ENCODE results near the gene BCOR.

BCOR gene

DNA sequence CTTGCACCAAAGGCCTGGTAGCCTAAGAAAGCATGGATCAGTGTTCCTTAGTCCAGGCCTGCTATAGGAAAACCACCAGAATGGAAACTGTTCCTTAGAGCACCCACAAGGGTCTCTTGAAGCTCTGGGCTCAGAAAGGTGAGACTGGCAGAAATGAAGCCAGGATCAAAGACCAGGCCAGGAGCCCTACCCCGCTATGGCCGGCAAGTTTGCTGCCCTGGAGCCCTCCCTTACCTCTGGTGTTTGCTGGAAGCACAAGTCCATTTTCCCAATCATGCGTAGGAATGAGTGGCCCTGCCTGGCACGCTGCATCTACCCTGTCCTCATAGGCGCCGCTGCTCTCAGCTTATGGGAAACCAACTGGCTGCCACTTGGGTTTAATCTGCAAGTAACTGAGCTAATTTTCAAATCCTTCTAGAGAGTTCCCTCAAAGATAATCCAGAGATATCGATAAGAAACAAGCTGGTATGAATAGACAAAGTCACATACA is 37.4 kb downstream of the BCOR start:
- TF ChIP-seq, protein P1, sequence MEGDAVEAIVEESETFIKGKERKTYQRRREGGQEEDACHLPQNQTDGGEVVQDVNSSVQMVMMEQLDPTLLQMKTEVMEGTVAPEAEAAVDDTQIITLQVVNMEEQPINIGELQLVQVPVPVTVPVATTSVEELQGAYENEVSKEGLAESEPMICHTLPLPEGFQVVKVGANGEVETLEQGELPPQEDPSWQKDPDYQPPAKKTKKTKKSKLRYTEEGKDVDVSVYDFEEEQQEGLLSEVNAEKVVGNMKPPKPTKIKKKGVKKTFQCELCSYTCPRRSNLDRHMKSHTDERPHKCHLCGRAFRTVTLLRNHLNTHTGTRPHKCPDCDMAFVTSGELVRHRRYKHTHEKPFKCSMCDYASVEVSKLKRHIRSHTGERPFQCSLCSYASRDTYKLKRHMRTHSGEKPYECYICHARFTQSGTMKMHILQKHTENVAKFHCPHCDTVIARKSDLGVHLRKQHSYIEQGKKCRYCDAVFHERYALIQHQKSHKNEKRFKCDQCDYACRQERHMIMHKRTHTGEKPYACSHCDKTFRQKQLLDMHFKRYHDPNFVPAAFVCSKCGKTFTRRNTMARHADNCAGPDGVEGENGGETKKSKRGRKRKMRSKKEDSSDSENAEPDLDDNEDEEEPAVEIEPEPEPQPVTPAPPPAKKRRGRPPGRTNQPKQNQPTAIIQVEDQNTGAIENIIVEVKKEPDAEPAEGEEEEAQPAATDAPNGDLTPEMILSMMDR (IDR thresholded peaks at IDR 0.05; ENCODE audit: low read depth, low read length, missing control alignments): no peak
- no peak for DNase-seq (ENCODE audit: low read depth)
- in situ Hi-C loops (cut with HindIII; ENCODE audit: low sequenced_read_pairs): no loop called here
- H3K4me3 ChIP-seq (ENCODE audit: low read depth, low read length): no peak overlapping the region

DNA sequence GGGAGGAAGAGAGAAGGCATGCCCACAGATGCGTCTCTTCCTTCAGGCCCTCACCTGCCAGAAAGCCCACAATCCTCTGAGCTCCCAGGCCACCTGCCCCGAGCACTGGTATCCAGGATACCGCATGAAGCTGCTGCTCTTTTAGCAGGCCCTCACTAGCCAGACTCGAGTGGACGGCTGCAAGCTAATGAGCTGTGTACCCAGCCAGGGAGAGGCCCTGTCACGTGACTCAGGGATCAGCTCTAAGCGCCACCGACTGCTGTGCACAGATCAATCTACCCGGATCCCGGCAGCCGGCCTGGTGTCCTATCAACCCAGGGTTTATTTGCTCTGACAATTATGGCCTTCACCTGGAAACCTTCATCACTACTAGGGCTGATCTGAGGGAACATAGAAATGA is 39.0 kb downstream of the BCOR start:
- DNase-seq (ENCODE audit: low read depth): no peak
- in situ Hi-C loops (cut with HindIII; ENCODE audit: low sequenced_read_pairs): no loop called here
- no peak overlapping the region for H3K4me3 ChIP-seq (ENCODE audit: low read depth, low read length)
- TF ChIP-seq, protein P1 (IDR thresholded peaks at IDR 0.05; ENCODE audit: low read depth, low read length, missing control alignments): no peak

DNA sequence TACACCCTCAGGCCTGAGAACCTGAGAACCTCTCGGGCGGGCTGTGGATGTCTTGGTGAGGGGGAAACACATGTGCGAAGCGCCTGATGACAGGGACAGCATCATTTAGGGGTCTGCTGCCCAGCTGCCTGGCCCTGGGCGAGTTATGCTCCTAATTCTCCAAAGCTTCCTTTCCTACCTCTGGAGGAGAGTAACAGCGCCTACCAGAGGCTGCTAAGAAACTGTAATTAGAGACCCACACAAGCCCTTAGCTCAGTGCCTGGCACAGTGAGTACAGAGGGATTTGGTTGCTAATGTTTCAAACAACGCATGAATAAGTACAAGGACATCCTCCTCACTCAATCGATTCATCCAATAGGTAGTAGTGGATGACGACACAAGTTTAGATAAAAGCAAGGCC is 40.4 kb downstream of the BCOR start:
- TF ChIP-seq, protein P1 (IDR thresholded peaks at IDR 0.05; ENCODE audit: low read depth, low read length, missing control alignments): no peak
- in situ Hi-C loops (cut with HindIII; ENCODE audit: low sequenced_read_pairs): no loop called here
- H3K4me3 ChIP-seq (ENCODE audit: low read depth, low read length): no peak overlapping the region
- DNase-seq (ENCODE audit: low read depth): no peak

DNA sequence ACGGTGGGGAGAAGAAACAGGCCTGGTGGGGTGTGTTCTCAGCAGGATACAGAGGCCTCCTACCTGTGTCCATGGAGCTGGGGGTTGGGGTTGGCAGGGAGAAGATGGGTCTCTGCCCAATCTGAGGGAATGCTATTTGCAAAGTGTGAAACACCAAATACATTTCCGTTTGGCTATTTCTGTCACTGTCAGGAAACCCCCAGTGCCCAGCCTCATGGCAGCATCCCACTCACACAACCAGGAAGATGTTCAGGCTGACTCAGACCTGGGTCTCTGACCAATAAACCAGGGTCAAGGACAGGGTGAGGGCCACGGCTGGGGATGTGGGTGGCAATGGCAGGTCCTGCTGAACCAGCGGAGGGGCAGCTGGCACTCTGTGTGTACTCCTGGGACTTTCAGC is 41.3 kb downstream of the BCOR start:
- TF ChIP-seq, protein P1 (IDR thresholded peaks at IDR 0.05; ENCODE audit: low read depth, low read length, missing control alignments): no peak
- DNase-seq (ENCODE audit: low read depth): no peak
- no peak overlapping the region for H3K4me3 ChIP-seq (ENCODE audit: low read depth, low read length)
- in situ Hi-C loops (cut with HindIII; ENCODE audit: low sequenced_read_pairs): no loop called here

DNA sequence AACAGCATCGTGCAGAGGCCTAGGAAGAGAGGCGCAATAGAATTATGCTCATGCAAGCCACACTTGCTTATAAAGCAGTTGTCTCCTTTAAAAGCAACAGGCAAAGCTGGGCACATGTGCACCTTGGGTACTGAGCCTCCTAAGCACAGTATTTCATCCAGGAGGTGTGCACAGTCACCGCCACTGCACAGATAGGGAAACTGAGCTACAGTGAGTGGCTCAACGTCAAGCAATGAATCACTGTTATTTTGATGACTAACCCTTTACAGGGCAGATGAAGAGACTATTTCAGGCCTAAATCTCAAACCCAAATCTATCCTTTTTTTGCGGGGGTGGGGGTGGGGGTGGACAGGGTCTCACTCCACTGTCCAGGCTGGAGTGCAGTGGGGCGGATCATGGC is 42.3 kb downstream of the BCOR start:
- in situ Hi-C loops (cut with HindIII; ENCODE audit: low sequenced_read_pairs): no loop called here
- DNase-seq (ENCODE audit: low read depth): no peak
- TF ChIP-seq, protein P1 (IDR thresholded peaks at IDR 0.05; ENCODE audit: low read depth, low read length, missing control alignments): no peak
- H3K4me3 ChIP-seq (ENCODE audit: low read depth, low read length): no peak overlapping the region

DNA sequence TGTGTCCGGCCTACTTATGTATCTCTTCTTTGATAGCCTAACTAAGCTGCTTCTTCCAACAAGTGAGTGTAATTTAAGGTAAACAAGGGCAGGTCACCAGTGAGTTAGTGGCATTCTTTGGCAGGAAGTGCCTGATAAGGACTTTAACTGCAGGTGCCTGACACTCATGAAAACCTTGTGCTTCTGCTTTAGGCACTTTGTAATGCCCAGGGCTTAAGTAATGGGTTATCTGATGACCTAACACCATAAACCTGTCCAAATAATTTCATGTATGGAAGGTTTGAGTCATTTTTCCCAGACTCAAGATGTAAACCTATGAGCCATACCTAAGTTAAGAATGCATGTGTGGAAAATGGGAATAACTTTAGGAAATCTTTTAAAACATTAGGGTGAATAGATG is 43.0 kb downstream of the BCOR start:
- no peak for DNase-seq (ENCODE audit: low read depth)
- TF ChIP-seq, protein P1 (IDR thresholded peaks at IDR 0.05; ENCODE audit: low read depth, low read length, missing control alignments): no peak
- H3K4me3 ChIP-seq (ENCODE audit: low read depth, low read length): no peak overlapping the region
- in situ Hi-C loops (cut with HindIII; ENCODE audit: low sequenced_read_pairs): no loop called here

DNA sequence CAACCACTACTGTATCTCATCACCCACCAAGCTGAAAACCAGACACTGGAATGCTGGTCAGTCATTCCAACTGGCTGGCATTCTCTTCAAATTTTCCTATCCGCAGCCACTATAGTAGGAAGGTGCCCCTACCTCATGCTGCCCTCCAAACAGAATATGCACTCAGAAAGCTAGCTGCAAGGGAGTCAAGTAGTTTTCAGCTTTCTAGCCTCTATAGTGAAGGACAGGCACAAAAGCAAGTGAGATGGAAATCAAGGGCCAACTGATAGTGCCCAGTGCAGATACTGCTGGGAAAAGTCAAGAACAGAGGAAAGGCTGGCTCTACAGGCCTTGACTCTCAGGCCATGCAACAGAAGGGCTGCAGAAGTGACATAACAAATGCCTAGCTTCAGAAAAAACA is 47.2 kb downstream of the BCOR start:
- DNase-seq (ENCODE audit: low read depth): no peak
- in situ Hi-C loops (cut with HindIII; ENCODE audit: low sequenced_read_pairs): no loop called here
- no peak overlapping the region for H3K4me3 ChIP-seq (ENCODE audit: low read depth, low read length)
- TF ChIP-seq, protein P1 (IDR thresholded peaks at IDR 0.05; ENCODE audit: low read depth, low read length, missing control alignments): no peak
